HG03196 (cell line): Measurements from ENCODE around the gene PAM.

Source experiments
- ATAC-seq: cut with Tn5 transposase; IDR thresholded peaks from one replicate; pipeline ENCODE4 v1.9.1; 2021; ENCODE audit not compliant: unreplicated experiment

PAM gene

DNA sequence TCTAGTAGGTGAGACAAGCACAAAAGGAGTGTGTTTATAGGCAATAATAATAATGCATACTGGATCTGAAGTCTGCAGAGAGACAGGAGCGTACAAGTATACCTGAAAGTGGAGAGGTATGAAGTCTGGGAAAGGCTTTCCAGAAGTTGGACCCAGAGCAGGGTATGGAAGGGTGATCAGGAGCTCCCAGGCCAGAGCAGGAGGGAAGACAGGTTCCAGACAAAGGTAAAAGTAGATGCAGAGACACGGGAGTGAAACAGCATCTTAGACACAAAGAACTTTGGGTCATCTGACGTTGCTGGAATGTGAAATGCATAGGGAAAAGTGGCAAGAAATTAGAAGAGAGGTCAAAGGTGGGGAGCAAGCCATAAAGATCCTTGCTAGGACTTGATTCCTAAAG is 175.1 kb downstream of the PAM start:
- no peak for ATAC-seq

DNA sequence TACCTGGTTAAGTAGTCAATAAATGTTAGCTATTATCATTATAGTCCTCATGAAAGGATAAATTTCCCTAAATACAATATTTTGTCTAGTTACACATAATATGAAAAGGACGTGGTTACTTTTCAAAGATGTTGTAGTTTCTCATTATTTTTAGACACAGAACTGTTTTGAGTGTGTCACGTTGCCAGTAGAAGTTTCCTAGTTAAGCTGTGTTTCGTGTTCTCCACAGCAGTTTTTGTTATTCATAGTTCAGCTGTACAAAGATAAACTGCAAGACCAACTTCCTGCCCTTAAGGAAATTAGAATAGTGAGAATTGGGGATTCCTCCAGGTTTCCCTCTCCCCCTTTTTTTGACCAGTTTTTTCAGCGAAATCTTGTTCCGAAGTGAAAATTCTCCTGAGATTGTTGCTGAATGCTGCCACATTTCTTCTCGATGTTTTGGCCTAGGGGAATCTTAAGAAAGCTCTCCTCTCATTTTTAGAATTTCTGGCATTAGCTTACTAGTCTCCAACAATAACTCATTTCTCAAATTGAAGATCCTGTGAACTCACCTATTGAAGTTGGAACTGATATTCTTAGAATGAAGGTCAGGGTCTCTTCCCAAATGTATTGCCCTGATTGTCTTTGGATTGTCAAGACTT is 176.1 kb downstream of the PAM start:
- ATAC-seq: no peak

GRCh38 chr5:102932781-102933180 is 177.7 kb downstream of the PAM start:
- no peak for ATAC-seq

- no peak for ATAC-seq
Observed at GRCh38 chr5:102933316-102933715, 178.2 kb downstream of the PAM start.

- ATAC-seq: no peak
Observed at GRCh38 chr5:102933721-102934459, 178.8 kb downstream of the PAM start.

DNA sequence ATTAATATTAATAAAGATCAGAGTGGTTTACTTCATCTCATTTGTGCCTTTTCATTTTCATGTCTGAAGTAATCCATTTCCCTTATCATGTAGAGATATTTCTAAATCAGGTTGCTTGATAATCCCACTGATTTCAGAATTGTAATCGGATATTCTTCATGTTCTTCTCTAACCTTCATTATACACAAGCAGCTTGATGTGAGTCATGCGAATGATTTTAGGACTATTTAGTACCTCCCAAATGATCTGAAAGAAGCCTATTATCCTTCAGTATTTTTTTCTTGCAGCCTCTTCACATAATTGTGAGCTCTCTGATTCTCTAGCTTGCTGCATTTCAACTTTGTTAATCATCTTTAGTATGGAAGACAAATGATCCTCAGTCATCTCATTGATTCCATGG is 182.8 kb downstream of the PAM start:
- ATAC-seq: no peak

- no peak for ATAC-seq
Observed at GRCh38 chr5:102941111-102941510, 186.0 kb downstream of the PAM start.

DNA sequence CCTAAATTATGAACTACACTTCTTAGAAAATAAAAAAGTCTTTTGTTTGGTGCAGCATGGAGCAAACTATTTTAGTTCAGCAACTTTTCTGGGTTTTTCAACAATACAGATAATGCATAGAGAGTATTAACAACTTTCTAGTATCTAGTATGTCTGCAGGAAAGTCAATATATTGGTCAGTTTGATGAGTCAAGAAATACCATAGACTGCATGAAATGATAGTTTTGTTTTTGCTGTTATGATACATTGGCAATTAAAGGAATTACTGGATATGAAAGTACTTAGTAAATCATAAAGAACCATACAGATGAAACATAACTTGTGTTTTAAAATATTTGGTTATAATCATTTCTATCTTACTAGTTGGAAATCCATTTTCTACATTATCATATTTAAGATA is 191.3 kb downstream of the PAM start:
- ATAC-seq: no peak

- ATAC-seq: no peak
Observed at GRCh38 chr5:102946971-102947370, 191.9 kb downstream of the PAM start.

GRCh38 chr5:102955488-102955887 is 200.4 kb downstream of the PAM start:
- no peak for ATAC-seq

GRCh38 chr5:102956599-102956998 is 201.5 kb downstream of the PAM start:
- no peak for ATAC-seq

- no peak for ATAC-seq
Observed at GRCh38 chr5:102957141-102957540, 202.0 kb downstream of the PAM start.

DNA sequence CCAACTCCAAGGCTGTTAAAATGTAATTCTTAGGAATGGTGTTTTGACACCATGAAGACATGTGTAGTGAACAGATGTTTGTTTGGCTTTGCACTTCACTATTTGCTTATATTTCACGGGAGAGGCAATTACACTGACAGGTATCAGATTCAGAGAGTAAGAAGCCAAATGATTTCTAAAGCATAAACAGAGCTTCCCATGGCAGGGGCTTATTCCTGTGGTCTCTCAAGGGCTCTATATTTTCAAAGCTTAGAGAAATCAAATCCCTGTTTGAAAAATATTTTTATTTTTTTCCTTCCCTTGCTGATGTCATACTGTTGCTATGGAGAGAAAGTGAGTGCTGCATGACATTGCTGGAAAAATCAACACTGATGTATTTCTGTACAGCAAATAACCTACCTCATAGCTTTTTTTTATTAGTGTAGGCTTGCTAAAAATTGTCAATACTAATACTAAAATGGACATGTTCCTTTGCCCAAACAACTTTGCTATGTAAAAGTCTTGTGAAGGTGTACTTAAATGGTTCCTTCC is 203.4 kb downstream of the PAM start:
- no peak for ATAC-seq

DNA sequence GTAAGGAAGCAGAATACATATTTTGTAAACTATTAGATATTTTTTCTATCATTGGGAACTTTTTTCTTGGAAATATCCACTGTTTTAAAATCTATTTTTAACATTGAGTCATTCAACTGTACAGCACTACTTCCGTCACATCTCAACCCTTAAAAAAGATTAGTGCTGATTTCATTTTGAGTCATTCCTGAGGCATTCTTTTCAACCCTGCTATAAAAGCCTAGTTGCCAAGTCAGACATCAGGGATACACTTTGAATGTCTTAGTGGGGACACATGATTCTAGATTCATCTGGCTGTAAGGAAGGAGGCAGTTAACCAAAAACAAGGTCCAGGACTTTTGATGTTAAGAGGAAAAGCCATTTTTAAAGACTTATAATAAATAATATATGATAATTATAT is 203.9 kb downstream of the PAM start:
- no peak for ATAC-seq

DNA sequence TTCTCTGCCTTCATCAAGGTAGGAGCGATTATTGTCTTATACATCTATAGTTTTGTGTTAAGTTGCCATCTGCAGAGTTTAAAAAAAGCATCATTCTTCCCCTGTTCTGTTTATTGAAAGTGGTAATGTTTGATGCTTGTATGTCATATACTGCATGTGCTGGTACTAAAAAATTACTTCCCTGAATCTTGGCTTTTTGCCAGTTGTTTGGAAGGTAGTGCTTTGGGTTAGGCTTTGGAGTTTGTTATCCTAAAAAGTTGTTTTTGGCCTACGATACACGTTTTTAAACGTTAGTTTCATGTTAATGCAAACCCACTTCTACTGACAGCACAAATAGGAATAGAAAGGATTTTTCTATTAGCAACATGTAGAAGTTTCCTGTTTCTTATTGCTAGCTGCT is 206.6 kb downstream of the PAM start:
- no peak for ATAC-seq

DNA sequence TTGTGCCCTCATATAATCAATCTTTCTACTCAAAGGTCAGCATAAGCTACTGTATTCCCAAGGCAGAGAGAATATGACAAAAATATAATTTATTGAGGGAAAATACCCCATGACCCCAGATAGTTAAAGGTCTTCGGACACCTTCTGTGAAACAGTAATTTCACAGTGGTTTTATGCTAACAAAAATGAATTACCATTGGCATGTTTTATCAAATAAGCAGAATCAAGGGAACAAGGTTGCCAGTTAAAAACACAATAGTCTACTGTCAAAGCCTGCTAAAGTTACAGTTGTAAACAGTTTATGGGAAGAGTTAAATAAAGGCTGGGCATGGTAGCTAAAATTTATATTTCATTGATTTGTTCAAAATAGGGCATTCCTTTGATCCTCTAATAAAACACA is 210.5 kb downstream of the PAM start:
- no peak for ATAC-seq

DNA sequence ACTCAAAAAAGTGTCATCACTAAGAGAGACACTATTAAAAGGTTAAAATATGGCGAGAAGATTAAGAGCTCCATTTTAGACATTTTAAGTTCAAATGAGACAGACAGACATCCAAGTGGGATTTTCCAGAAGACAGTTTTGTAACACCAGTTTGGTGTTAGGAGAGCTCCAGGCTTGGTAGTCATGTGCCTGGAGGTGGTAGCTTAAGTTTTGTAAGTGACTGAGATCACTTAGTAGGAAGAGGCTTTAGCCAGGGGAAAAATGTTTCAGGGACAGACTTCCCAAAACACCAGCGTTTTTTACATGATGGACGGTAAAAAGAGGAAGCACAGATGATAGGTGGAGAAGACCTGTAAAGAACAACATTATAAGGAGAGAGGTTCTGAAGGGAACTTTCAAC is 214.5 kb downstream of the PAM start:
- no peak for ATAC-seq

DNA sequence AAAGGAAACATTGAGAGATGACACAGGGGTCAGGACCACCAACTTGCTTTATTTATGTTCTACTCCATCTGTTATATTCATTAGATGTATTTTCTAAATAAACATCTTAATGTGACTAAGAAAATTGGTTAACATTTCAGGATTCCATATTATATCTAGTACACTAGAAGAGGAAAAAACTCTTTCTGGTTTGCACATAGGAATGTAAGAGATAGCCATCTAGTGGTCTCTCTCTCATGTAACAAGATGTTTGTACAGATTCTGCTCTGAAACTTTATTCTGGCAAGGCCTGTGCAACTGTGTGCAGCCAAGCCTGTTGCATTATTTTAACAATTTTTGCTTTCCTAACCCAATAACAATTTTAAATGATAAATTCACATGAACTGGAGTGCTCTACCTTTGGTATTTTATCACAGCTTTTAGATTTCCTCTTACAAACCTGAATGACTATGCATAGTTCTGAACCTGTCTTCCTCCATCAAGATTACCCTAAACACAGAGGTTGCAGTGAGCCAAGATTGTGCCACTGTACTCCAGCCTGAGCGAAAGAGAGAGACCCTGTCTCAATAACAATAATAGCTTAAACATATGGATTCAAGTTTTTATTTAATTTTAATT is 216.7 kb downstream of the PAM start:
- peak; percentile 59 for ATAC-seq

- ATAC-seq: no peak
Observed at GRCh38 chr5:102974177-102974576, 219.1 kb downstream of the PAM start.

DNA sequence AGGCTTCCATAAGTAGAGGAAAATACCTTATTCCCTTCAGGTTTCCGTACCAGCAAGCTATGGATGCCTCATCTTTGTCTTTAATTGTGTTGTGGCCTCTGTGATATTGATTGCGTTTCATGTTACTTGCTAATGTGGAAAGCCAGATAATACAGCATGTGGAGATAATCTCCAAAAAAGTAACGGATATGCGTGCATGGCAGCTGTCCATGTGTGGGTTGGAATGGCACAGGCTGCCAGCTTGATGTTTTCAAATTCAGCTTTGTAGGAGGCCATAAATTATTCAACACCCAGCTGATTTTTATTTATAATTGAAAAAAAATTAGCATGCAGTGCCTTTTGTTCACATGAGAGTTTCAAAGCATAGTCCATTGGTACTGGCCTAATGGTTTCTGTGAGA is 219.9 kb downstream of the PAM start:
- ATAC-seq: no peak

DNA sequence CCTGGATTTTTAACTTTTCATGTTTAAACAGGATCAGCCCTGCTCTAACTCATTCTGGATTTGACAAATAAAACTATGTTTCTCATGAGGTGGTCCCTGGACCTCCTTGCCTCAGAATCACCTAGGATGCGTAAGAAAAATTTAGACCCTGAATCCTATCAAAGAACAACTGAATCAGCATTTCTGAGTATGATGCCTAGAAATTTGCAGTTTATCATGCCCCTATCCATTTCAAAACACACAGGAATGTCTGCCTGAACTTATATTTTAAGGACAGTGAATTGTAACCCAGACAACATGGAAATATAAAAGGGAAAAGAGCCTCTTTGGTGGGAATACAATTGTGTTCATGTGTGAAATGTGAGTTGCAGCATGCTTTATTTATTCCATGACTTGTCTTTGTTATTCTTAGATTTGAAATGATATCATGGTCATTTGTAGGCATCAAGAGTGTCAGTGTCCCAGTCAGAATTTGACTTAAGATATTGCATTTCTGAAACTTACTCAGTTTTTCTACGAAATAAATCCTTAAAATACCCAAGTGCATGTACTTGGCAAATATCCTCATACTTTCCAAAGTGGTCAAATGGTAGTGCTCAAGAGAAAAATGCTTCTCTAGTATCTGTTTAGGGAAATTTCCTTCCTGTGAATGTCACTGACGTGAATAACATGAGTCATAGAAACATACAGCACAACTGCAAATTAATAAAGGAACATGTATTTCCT is 220.5 kb downstream of the PAM start:
- no peak for ATAC-seq
